OCI-M1 (cell line): Measurements from ENCODE around the gene DPH1.
"Not testable (repeated sequence)": the region's sequence is repeated elsewhere in the genome, so short reads cannot be mapped to it uniquely, and the experiment has no call there.

Experiments
- DNase-seq: peaks from one replicate; lab custom pipeline; 2025; lab: John Stamatoyannopoulos, UW

Gene DPH1

DNA sequence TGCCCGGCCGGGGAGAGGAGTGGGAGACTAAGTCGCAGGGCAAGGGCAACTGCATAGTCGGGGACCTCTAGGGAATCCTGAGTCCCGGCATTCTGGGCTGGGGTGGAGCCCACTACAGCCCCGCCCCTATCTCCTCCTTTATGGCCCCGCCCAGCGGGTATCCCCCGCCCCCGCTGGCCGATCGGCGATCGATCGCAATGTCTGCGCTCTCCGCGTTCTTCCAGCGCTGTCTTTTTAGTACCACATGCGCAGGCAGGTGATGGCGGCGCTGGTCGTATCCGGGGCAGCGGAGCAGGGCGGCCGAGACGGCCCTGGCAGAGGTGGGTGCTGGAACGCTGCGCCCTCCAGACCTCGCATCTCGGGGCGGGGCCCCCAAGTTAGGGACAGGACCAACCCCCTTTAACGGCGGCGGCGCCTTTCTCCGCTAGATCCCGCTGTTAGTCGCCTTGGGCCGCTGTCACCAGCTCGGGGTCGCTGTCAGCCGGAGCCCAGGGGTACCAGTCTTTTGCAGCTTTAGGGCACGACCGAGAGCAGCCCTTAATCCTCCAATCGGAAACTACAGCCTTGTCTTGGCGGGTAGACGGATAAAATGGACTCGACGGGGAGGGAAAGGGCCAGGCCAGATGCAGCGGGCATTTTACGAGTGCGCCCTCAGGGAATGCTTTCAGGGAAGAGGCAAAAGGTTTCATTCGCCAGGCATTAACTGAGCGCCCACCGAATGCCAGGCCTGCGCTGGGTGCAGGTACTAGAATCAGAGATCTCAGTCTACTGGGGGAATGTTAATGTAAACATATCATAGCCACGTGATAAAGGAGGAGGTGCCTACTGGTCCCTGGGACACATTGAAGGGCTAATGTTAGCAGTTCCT lies at the start of gene DPH1:
Gene DPH1, plus strand, starts transcription at position 243 of the 868 bp plus-strand sequence. Its CDS starts 17 bp downstream, at position 260.
- peak; percentile 83 for DNase-seq

DNA sequence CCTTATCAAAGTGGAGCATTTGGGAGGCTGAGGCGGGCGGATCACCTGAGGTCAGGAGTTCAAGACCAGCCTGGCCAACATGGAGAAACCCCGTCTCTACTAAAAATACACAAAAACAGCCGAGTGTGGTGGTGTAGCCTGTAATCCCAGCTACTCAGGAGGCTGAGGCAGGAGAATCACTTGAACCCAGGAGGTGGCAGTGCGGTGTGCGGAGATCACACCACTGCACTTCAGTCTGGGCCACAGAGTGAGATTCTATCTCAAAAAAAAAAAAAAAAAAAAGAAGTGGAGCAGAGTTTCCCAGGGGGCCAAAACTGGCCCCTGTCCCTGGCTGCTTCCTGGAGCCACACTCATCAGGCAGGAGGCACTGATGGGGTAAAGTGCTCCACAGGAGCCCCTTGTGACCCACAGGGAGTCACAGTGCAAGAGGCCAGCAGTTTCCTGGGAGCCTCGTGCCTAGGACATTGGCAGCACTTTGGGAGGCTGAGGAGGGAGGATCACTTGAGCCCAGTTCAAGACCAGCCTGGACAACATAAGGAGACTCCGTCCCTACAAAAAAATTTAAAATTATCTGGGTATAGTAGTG lies 49.2 kb upstream of the DPH1 start:
- no peak for DNase-seq

DNA sequence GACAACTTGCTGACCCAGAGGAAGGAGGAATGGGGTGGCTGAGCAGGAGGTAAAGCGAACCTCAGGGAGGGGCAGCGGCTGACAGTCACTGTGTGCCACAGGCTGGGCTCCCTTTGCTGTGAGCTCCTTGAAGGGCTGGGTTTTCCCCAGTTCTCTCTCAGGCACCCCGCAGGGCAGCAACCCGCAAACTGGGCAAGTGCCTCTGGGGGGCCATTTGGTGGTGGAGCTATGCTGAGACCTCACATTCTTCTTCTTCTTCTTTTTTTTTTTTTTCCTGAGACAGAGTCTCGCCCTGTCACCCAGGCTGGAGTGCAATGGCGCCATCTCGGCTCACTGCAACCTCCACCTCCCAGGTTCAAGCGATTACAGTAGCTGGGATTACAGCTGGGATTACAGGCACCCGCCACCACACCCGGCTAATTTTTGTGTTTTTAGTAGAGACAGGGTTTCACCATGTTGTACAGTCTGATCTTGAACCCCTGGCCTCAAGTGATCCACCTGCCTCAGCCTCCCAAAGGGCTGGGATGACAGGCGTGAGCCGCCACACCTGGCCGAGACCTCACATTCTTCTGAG lies 47.1 kb upstream of the DPH1 start:
- not testable (repeated sequence) for DNase-seq

DNA sequence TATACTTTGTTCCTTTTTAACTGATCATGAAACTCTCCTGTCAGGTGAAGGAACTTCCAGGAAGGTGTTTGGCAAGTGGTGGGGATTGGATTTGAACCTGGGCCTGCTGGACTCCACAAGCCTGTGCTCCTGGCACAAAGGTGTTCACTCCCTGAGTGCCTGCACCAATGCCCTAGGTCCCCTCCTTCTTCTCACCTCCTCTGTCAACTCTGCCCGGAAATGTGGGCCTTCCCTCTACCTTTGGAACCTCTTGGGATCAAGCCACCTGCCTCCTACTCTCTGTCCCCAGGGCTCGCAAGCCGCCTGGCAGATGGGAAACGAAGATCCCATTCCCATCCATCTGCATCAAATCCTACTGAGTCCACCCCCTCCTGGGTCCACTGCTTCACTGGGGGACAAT lies 44.9 kb upstream of the DPH1 start:
- no peak for DNase-seq

DNA sequence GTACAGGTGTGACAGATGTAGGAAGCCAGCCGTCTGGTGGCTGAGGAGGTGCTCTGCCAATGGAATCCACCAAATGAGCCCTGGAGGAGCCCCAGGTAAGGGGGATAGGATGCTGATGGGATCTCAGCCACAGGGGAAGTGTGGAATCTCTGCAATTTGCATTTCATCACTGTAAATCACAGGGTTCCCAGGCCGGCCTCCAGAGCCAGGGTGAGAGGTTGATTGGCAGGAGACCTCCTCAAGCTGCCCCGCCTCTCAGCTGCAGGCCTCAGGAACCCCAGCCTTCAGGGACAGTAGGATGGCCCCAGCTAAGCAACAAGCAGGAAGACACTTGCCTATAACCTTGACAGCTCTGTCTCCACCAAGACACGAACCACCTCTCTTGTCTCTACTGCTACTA lies 44.3 kb upstream of the DPH1 start:
- no peak for DNase-seq

DNA sequence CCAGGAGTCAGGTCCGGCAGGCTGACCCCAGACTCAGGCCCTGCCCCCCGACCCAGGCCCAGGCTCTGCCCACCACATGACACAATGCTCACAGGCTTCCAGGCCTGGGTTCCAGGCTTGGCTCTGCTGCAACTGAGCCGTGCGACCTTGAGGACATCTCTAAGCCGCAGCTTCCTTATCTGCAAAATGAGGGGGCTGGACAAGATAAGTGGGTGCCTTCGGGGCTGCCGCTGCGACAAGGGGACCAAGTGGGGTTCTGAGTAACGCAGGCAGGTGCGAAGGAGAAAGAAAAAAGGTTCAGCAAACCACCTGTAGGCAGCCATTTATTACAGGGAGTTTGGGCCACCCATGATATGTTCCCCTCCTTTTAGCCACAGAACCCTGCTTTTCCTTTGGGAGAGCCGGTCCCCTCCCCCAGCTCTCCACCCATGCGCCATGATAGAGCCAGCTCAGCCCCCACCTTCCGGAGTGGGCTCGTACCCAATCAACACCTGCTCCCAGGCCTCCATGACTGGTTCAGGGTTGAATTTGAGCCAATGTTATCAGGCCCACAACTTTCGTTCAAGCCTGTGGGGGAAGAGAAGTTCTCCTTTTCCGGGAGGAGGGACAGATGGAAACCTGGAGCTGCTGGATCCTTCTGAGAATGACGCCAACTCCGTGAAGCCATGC lies 43.0 kb upstream of the DPH1 start:
- peak; percentile 37 for DNase-seq

DNA sequence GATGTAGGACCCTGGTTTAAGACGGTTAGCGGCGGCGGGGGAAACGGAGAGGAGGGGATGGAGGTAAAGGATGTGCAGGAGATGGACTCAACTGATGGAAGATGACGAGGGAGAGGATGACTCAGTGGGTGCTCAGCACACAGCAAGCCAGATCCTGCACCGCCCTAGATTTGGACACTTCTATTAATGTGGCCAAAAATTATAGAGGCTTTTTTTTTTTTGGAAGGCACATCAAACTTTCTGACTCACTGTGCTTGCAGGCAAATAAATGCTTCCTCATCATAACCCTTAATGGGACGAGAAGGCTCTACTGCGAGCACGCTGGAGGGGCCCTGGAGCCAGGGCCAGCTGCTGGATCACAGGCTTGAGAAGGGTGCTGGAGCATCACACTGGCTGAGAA lies 40.8 kb upstream of the DPH1 start:
- DNase-seq, result no peak

DNA sequence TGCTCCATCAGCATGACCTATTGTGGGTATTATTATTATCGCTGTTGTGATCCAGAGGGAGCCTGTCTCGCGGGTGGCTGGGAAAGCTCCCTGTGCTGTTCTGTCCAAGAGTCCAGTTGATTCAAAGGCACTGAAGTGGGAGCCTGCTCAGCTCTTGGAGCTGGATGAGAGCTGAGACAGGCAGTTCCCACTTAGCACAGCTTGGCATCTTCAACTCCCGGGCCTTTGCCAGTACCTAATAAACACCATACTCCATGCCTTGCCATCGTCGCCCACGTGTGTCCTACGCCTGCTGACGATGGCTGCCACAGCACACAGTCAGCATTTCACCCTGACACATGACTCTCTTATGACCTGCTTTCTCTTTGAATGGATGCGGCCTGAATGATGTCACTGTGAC lies 37.4 kb upstream of the DPH1 start:
- DNase-seq, result no peak

DNA sequence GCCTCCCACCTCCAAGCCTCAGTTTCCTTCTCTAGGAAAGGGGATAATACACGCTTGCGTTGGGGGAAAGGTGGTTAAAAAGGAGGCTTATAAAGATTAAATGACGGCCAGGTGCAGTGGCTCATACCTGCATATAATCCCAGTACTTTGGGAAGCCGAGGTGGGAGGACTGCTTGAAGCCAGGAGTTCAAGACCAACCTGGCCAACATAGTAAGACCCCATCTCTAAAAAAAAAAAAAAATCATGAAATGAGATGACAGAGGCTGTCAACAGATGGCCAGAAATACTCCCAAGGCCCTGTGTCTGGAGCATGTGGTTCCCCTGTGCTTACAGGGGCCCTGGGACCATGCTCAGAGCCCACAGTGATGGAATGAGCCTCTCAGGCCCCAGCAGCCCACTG lies 35.2 kb upstream of the DPH1 start:
- no peak for DNase-seq

DNA sequence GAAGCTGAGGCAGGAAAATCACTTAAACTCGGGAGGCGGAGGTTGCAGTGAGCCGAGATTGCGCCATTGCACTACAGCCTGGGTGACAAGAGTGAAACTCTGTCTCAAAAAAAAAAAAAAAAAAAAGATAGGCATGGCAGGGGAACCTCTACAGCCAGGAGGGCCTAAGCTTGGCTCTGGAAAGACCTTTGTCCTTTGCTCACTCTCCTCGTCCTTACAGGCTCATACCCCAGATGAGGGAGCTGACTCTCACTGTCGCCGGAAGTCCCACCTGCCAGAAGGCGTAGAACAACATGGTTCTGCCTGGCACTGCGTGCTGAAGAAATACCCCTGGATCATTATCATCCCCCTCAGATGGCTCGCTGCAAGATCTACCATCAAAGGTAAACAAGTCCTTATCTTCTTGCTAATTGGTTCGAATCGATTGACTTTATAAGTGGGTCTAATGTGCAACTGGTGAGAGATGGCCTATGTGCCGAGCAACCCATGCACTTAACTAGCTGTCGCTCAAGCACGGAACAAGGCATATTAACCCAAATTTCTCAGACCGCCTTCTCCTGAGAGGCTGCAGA lies 34.5 kb upstream of the DPH1 start:
- DNase-seq, result no peak

DNA sequence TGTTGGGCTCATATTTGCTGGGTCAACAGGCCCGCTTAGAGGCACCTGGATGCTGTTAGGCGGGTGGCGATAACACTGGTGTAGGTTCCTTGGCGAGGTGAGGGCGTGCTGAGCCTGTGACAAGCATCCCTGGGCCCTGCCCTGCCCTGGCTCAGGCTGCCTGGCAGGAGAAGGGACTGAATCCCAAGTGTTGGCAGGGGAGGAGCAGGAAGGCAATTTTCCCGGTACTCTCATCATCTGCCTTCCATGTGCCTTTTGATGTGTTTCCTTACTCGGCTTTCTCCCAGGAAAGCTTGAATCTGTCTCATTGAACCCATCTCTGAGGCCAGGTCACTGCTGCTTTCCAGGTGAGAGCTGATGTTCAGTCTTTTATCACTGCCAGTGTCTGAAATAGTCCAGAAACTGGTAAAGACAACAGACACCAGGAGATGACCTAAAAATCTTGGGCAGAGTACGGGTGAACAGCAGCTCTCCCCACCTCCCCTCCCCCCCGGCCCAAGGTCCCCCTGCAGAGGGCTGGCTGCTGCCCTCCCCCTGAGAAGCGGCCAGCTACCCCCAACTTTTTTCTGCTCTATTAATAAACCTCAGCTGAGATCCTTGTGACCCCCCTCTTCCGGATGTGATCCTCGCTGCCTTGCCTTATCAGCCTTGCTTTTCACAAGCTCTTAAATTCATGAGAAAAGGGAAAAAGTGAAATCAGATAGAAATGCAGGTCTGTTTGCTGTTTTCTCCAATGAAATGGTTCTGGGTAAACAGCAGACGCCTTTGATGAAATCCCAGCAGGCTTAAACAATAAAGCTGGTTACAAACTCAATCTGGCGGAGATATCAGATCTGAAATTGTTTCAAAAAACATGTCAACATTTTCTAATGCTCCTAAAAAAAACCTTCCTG lies 33.8 kb upstream of the DPH1 start:
- DNase-seq, result no peak

DNA sequence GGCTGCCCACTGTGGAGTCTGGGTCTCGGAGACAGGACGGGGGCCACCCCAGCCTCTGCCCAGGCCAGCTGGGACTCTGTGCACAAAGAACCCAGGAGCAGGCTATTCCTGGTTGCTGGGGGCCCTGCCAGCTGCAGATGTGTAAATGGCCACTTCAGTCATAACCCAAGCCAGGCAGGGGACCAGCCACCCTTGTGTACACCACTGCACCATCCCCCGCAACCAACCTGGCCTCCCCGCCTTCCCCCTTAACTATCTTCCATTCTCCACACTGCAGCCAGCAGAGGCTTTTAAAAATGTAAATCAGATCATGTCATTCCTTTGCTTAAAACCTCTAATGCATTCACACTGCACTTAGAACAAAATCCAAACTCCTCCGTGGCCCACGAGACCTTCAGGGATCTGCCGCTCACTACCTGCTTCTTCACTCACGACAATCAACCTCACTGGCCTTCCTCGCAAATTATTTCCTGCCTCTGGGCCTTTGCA lies 33.1 kb upstream of the DPH1 start:
- no peak for DNase-seq

DNA sequence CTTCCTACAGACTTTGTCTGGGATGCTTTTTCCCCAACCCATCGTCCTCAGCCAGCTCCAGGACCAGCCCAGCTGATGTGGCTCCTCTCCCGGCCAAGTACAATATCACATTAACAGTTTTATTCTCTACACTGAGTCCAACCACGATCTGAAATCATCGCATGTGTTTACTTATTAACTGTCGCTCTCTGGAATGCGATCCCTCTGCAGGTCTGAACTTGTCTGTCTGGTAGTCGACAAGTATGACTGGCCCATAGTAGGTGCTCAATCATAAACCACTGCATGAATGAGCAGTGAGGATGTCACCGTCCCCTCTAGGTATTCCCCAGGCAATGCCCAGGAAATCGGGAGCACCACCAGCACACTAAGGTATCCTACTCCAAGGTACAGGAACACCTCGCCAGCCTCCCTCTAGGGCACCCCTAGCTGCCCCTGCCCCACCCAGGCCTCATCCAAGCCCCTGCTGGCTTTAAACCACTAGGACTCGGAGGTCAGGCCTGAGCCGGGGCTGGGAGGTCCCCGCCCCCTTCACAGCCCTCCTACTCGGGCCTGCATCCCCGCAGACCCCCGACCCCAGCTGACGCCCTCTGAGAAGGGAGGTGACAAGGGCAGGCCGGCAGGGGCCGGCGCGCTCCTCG lies 32.5 kb upstream of the DPH1 start:
- no peak for DNase-seq

DNA sequence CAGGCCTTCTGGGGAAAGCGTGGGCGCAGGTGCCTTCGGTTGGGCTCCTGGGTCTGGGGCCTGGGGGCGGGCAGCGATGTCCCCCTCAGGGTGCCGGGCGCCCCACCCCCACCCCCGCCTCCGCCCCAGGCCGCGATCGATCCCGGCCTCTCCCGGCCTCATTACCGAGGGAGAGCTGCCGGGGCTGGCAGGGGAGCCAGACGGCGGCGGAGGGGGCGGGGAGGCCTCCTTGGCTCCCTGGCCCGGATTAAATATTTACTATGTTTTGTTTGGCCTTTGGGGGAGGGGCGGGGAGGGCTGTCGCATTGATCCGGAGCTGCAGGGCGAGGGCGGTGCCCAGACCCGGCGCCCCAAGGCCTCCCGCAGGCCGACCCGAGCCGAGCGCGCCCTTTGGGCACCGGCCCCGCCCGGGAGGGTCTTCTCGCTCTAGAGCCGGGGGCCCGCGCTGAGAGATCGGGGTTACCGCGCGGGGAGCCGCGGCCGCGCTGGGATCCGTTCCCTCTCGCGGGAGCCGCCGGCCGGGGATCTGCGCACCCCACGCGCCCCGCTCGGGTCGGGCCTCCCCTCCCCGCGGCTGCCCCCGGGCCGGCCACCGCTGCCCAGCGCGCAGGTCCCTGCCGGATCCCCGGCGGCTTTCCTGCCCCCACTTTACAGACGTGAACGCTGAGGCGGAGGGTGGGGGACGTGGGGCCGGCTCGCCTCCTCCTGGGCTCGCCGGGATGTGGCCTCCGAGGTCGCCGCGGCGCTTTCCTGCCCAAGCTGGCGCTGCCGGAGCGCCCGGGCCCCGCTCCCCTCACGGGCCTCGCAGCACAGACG lies 31.8 kb upstream of the DPH1 start:
- no peak for DNase-seq

DNA sequence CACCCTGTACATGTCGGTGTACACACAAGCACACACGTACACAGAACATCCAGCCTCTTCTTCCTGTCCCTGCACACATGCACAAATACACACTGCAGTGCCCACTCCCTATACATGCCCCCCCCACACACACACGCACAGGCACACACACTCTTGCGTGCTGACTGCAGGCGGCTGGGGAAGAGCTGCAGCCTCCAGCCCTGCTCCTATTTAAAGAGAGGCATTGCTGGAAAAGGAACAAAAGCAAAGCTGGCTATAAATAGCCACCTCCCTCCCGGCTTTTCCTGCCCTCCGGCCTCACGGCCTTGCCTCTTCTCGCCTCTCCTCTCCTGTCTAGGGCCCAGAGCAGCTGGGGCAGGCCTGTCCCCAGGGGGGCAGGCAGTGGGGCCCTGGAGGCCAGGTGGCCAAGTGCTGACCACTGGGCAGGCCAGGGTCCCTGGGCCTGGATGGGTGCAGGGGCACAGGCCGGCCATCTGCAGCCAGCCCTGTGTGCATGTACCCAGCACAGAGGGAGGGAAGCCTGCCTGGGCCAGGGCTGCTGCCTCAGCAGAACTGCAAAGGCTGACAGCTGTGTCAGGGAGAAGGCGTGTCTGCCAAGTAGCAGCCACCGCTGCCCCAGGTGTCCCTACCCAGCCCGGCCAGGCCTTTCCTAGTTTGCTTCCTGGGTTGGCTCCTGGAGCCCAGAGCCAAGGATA lies 30.2 kb upstream of the DPH1 start:
- no peak for DNase-seq

DNA sequence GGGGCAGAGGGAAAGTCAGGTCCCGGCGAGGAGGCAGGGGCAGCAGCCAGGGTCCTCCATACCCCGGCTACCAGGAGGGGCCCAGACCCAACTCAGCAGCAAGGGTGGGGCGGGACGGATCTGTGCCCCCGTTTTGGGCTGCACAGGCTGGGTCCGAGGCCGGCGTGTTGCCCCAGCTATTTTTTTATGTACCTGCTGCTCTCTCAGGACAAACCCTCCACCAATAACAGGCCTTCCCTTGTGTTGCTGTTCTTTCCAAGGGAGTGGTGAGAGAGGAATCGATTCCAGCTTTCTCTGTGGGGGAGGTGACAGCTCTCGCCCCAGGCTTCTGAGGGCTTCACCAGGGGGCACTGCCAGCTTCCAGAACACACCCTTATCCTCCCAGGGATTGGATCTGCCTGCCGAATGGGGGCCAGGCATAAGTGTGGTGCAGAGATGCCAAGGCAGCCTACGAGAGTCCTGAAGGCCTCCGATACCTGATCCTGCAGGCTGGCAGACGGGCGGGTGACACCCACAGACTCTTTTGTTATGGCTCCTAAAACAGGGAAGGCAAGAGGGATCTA lies 27.1 kb upstream of the DPH1 start:
- no peak for DNase-seq

DNA sequence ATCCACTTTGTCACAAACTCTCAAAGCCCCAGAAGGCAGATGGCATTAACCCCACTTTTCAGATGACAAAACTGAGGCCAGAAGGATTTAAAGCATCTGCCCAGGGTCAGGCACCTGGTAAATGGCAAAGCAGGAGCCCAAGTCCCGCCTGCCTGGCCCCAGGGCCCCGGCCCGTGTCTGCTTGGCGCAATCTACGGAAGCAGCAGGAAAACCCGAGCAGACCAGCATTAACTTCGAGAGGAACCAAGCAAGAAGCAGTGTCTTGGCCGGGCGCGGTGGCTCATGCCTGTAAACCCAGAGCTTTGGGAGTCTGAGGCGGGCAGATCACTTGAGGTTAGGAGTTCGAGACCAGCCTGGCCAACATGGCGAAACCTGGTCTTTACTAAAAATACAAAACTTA lies 26.4 kb upstream of the DPH1 start:
- DNase-seq, result no peak

DNA sequence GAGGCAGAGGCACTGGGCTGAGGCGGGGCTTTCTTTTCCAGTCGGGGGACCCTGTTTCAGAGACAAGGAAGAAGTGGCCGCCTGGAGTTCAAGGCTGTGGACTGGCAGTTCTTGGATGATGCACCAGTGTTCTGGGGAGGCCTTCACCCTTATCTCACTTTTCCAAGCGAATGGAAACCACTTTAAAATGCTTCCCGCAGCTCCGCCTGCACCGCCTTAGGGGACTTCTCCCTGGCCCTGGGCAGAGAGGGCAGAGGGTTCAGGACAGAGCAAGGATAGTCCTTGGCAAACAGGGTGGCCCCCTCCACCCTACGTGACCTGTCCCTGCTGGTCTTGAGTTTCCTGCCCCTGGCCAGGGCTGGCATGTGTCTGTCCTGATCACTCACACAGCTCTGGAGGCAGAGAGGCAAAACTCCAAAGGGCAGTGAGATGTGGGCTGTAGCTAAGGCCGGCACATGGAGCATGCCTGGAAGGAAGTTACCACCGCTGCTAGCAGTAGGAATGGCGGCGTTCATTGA lies 25.5 kb upstream of the DPH1 start:
- DNase-seq, result no peak
